SK-N-SH treated with all-trans-retinoic acid at 6 μM for 48 hours (cell line): ENCODE measurements around the gene TNIK.

Source experiments
- ATAC-seq: fragments of 200-7000 bp; cut with Tn5 transposase; 3 replicates; pipeline ENCODE4 v1.9.1; 2020; ENCODE audit warnings: mild to moderate bottlenecking, moderate library complexity
- ARNTL ChIP-seq: fragments of 450-650 bp; formaldehyde crosslinking; IDR thresholded peaks from 2 replicates; pipeline ENCODE4 v1.5.0; 2020; ENCODE audit warnings: low read depth, mild to moderate bottlenecking, moderate library complexity, borderline replicate concordance
- BACH2 ChIP-seq: fragments of 250-450 bp; sonication (Bioruptor Pico); IDR thresholded peaks from 2 replicates; pipeline ENCODE4 v1.9.0; 2021; ENCODE audit warnings: mild to moderate bottlenecking, borderline replicate concordance
- CREB5 ChIP-seq: fragments of 250-450 bp; sonication (Bioruptor Pico); IDR thresholded peaks from 2 replicates; pipeline ENCODE4 v1.5.1; 2020; ENCODE audit warnings: low read depth, mild to moderate bottlenecking, moderate library complexity
- CSRNP3 ChIP-seq: fragments of 250-450 bp; sonication (Bioruptor Pico); IDR thresholded peaks from 2 replicates; pipeline ENCODE4 v1.5.1; 2021; ENCODE audit warnings: mild to moderate bottlenecking, moderate library complexity
- ESRRG ChIP-seq: fragments of 250-450 bp; sonication (Bioruptor Pico); IDR thresholded peaks from 2 replicates; pipeline ENCODE4 v1.6.1; 2021; ENCODE audit warnings: mild to moderate bottlenecking
- GLIS3 ChIP-seq: fragments of 250-450 bp; sonication (Bioruptor Pico); IDR thresholded peaks from 2 replicates; pipeline ENCODE4 v1.5.0; 2020; ENCODE audit warnings: mild to moderate bottlenecking, moderate library complexity
- ISL1 ChIP-seq: fragments of 250-450 bp; sonication (Bioruptor Pico); IDR thresholded peaks from 2 replicates; pipeline ENCODE4 v2.1.2; 2022; ENCODE audit warnings: mild to moderate bottlenecking, moderate library complexity
- OSR1 ChIP-seq: fragments of 250-450 bp; sonication (Bioruptor Pico); IDR thresholded peaks from 2 replicates; pipeline ENCODE4 v1.8.0; 2022; ENCODE audit warnings: moderate library complexity, mild to moderate bottlenecking, inconsistent platforms
- PATZ1 ChIP-seq: fragments of 250-450 bp; sonication (Bioruptor Pico); IDR thresholded peaks from 2 replicates; pipeline ENCODE4 v1.8.0; 2020; ENCODE audit warnings: mild to moderate bottlenecking, moderate library complexity, borderline replicate concordance
- POU6F1 ChIP-seq: fragments of 250-450 bp; sonication (Bioruptor Pico); IDR thresholded peaks from 2 replicates; pipeline ENCODE4 v1.8.0; 2021; ENCODE audit warnings: low read depth, mild to moderate bottlenecking, moderate library complexity, borderline replicate concordance
- PPARA ChIP-seq: fragments of 250-450 bp; sonication (Bioruptor Pico); IDR thresholded peaks from 2 replicates; pipeline ENCODE4 v1.5.0; 2020; ENCODE audit warnings: mild to moderate bottlenecking, borderline replicate concordance
- RARB ChIP-seq: fragments of 250-450 bp; sonication (Bioruptor Pico); IDR thresholded peaks from 2 replicates; pipeline ENCODE4 v1.8.0; 2021; ENCODE audit warnings: mild to moderate bottlenecking, moderate library complexity
- SNAI2 ChIP-seq: fragments of 250-450 bp; sonication (Bioruptor Pico); IDR thresholded peaks from 2 replicates; pipeline ENCODE4 v1.5.0; 2020; ENCODE audit warnings: mild to moderate bottlenecking, moderate library complexity
- TCF4 ChIP-seq: fragments of 250-450 bp; sonication (Bioruptor Pico); IDR thresholded peaks from 2 replicates; pipeline ENCODE4 v1.8.0; 2021; ENCODE audit warnings: mild to moderate bottlenecking, moderate library complexity, borderline replicate concordance
- TOX ChIP-seq: fragments of 250-450 bp; sonication (Bioruptor Pico); IDR thresholded peaks from 2 replicates; pipeline ENCODE4 v1.8.0; 2021; ENCODE audit warnings: mild to moderate bottlenecking, moderate library complexity, borderline replicate concordance
- TSHZ2 ChIP-seq: fragments of 250-450 bp; sonication (Bioruptor Pico); IDR thresholded peaks from 2 replicates; pipeline ENCODE4 v1.5.0; 2020; ENCODE audit warnings: mild to moderate bottlenecking, moderate library complexity
- ZC3H10 ChIP-seq: fragments of 250-450 bp; sonication (Bioruptor Pico); IDR thresholded peaks from 2 replicates; pipeline ENCODE4 v1.5.1; 2021; ENCODE audit warnings: mild to moderate bottlenecking, moderate library complexity
- ZFP3 ChIP-seq: fragments of 250-450 bp; sonication (Bioruptor Pico); IDR thresholded peaks from 2 replicates; pipeline ENCODE4 v1.5.0; 2020; ENCODE audit warnings: mild to moderate bottlenecking, moderate library complexity
- ZFP30 ChIP-seq: fragments of 450-650 bp; formaldehyde crosslinking; IDR thresholded peaks from 2 replicates; pipeline ENCODE4 v1.5.0; 2022; ENCODE audit warnings: mild to moderate bottlenecking, moderate library complexity
- ZNF565 ChIP-seq: fragments of 450-650 bp; formaldehyde crosslinking; conservative IDR thresholded peaks from 2 replicates; pipeline ENCODE4 v1.5.0; 2020; ENCODE audit warnings: low read depth, mild to moderate bottlenecking, moderate library complexity
- ZNF70 ChIP-seq: fragments of 450-650 bp; formaldehyde crosslinking; IDR thresholded peaks from 2 replicates; pipeline ENCODE4 v1.5.0; 2020; ENCODE audit warnings: mild to moderate bottlenecking, moderate library complexity
- ZNF8 ChIP-seq: fragments of 450-650 bp; formaldehyde crosslinking; IDR thresholded peaks from 2 replicates; pipeline ENCODE4 v1.5.0; 2020; ENCODE audit warnings: mild to moderate bottlenecking, moderate library complexity

The TNIK gene

GRCh38 chr3:171358881-171359198 lies 101.4 kb downstream of the TNIK start (continued):
- TF ChIP-seq RARB (CRISPR knock-in tag) (no peak), OSR1 (CRISPR knock-in tag) (no peak), POU6F1 (CRISPR knock-in tag) (no peak)
- TF ChIP-seq, all 23 proteins: peak for 0

- TF ChIP-seq TOX (CRISPR knock-in tag) (no peak), CREB5 (CRISPR knock-in tag) (no peak), GLIS3 (CRISPR knock-in tag) (no peak), SNAI2 (CRISPR knock-in tag) (no peak), ZNF565 (no peak), CSRNP3 (CRISPR knock-in tag) (no peak)
- no peak for ATAC-seq
These were observed 101.9 kb downstream of the TNIK start for GRCh38 chr3:171358181-171358880.

- no peak for TF ChIP-seq ZFP3 (CRISPR knock-in tag)
- TF ChIP-seq TOX (CRISPR knock-in tag) = no peak
- TF ChIP-seq ZC3H10 = no peak
- no peak for TF ChIP-seq GLIS3 (CRISPR knock-in tag)
- no peak for TF ChIP-seq ARNTL (CRISPR knock-in tag)
- TF ChIP-seq TSHZ2 (CRISPR knock-in tag) = no peak
- TF ChIP-seq TCF4 (CRISPR knock-in tag) = no peak
- ATAC-seq = no peak
These were observed 102.5 kb downstream of the TNIK start for GRCh38 chr3:171357721-171358120.

- no peak for ATAC-seq
- TF ChIP-seq ISL1 (no peak), TCF4 (CRISPR knock-in tag) (no peak), PATZ1 (CRISPR knock-in tag) (no peak), ZC3H10 (no peak), ESRRG (CRISPR knock-in tag) (no peak), ZFP30 (CRISPR knock-in tag) (no peak), SNAI2 (CRISPR knock-in tag) (no peak), ZNF565 (no peak), PPARA (CRISPR knock-in tag) (no peak), TOX (CRISPR knock-in tag) (no peak), ZFP3 (CRISPR knock-in tag) (no peak), ZNF70 (CRISPR knock-in tag) (no peak), POU6F1 (CRISPR knock-in tag) (no peak), TSHZ2 (CRISPR knock-in tag) (no peak), ZNF8 (CRISPR knock-in tag) (no peak), BACH2 (CRISPR knock-in tag) (no peak), RARB (CRISPR knock-in tag) (no peak)
These were observed 104.0 kb downstream of the TNIK start for GRCh38 chr3:171356251-171356650.
